ENCODE results near the gene EFNA3.

GRCh38 chr1:155049651-155050559 is 28.7 kb upstream of the EFNA3 start:
- TF ChIP-seq POLR2A (IDR thresholded peaks at IDR 0.05) (no peak), CTCF (IDR thresholded peaks at IDR 0.05) (no peak)
